Gastroesophageal sphincter (tissue), 4 donors: ENCODE measurements around the gene RAD51B. TPM values are rescaled to one million over a fixed set of nuclear protein-coding genes. Genes with fewer than 3 reads are reported as not detected.

Source experiments
- ATAC-seq: fragments of 150-250 bp; one replicate; pipeline ENCODE4 v1.9.1; 2016; ENCODE audit warnings: mild to moderate bottlenecking, moderate library complexity
- H3K27ac ChIP-seq, 4 donors: fragments of 200-600 bp; sonication (generic) in 3 of 4; 1 replicate in 3 of 4; 2 replicates in 1 of 4; pipeline ENCODE4 v1.5.1; 2016 to 2019
- H3K27me3 ChIP-seq: fragments of 200-600 bp; sonication (generic); one replicate; pipeline ENCODE4 v1.5.1; 2019
- H3K36me3 ChIP-seq, 2 donors: fragments of 200-600 bp; sonication (generic); one replicate each; pipeline ENCODE4 v1.5.1; 2019; ENCODE audit warnings: control low read depth in 1 of 2
- H3K4me1 ChIP-seq, 3 donors: fragments of 200-600 bp; sonication (generic); 1 replicate in 2 of 3; 2 replicates in 1 of 3; pipeline ENCODE4 v1.5.1; 2016 to 2019; ENCODE audit warnings: control low read depth in 2 of 3
- H3K4me3 ChIP-seq, 2 donors: fragments of 200-600 bp; sonication (generic); one replicate each; pipeline ENCODE4 v1.5.1; 2019; ENCODE audit warnings: mild to moderate bottlenecking in 1 of 2, moderate library complexity in 1 of 2
- H3K9me3 ChIP-seq, 3 donors: fragments of 200-600 bp; sonication (generic); one replicate each; pipeline ENCODE4 v1.5.1; 2017 to 2019; ENCODE audit warnings: control low read depth in 2 of 3
- CTCF ChIP-seq, 4 experiments: fragments of 200-600 bp in 2 of 4; fragments of 450-650 bp in 2 of 4; sonication (generic) in 1 of 4; IDR thresholded peaks; one replicate each; pipeline ENCODE4 v1.5.1; 2017 to 2019; ENCODE audit warnings: antibody characterized with exemption in 4 of 4, mild to moderate bottlenecking in 2 of 4, moderate library complexity in 2 of 4
- EP300 ChIP-seq: sonication (generic); formaldehyde crosslinking; IDR thresholded peaks from one replicate; pipeline ENCODE4 v1.6.1; 2017; ENCODE audit warnings: antibody characterized with exemption, mild to moderate bottlenecking
- POLR2A ChIP-seq, 2 donors: fragments of 450-650 bp; IDR thresholded peaks; one replicate each; pipeline ENCODE4 v1.6.1; 2017; ENCODE audit warnings: antibody characterized with exemption in 2 of 2, mild to moderate bottlenecking in 2 of 2, moderate library complexity in 1 of 2
- POLR2AphosphoS5 ChIP-seq: sonication (generic); formaldehyde crosslinking; IDR thresholded peaks from one replicate; pipeline ENCODE4 v1.6.1; 2017; ENCODE audit warnings: antibody characterized with exemption
- WGBS, 2 donors: methylation state at CpG; one replicate each; pipeline ENCODE4 v1.1.5; 2018; ENCODE audit warnings: low coverage in 1 of 2; 5-methylcytosine and 5-hydroxymethylcytosine counted together
- total RNA-seq, 4 donors: library from RNA; depleted of rRNA; stranded (reverse); fragments of >200 nt; gene quantifications; one replicate each; pipeline ENCODE4 v1.1.0, GENCODE V29; 2016

Gene RAD51B
- total RNA-seq, 4 donors from 2014 or later: 5.1 to 7.0 (median 6.0) TPM

GRCh38 chr14:68268719-68269118, 449.1 kb downstream of the RAD51B start:
- ATAC-seq: no peak
- Histone ChIP-seq H3K9me3 (no peaks in the 10 kb centered on the region), H3K4me1 (peaks cover 0 to 43% (median 0%) of the 10 kb centered on the region in 3 donors), H3K36me3 (no peaks in the 10 kb centered on the region), H3K4me3 (no peak overlapping the region), H3K27ac (peak overlapping the region in 3 of 4 donors; percentile 40 to 54 (median 52)), H3K27me3 (no peaks in the 10 kb centered on the region)
- WGBS, 2 donors: 100% methylated on average over 1 of the region's 1 CpG; no CpG with 5 or more reads in 1 of the 2 donors
- TF ChIP-seq POLR2A (IDR thresholded peaks at IDR 0.05) (no peak), EP300 (no peak), CTCF (IDR thresholded peaks at IDR 0.05) (no peak), POLR2AphosphoS5 (no peak)

DNA sequence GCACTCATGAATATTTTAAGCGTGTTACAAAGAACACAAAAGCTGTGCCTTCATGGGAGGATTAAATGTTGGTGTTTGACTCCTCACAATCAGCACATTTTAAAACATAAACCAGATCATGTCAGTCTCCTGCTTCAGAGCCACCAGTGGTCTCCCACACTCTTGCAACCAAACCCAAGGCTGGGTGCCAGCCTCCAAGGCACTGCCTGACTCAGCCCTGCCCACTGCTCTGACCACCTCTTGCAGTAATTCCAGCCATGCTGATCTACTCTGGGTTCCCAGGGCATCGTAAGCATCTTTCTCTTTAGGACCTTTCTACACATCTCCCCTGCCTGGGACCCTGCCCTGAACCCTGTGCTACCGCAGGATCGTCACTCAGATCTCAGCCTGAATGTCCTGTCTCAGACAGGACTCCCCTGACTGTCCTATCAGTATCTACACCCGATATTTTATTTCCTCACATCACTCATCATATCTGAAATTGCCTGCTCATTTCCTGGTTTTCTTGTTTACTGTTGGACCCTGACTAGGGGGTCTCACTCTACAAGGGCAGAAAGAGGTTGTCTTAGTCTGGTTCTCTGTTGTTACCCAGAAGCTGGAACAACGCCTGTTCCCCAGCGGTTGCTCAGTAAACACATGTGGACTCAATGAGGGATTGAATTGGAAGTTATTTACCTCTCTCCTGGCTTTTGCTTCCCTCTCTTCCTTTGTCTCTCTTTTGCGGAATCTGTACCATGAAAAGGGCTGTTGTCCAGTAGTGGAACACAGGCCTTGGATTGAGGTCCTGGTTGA, 449.8 kb downstream of the RAD51B start:
- WGBS, 2 donors: 83 to 88% methylated on average over 6 to 7 of the region's 8 CpGs
- Histone ChIP-seq H3K4me3 (no peak overlapping the region), H3K27me3 (no peaks in the 10 kb centered on the region), H3K9me3 (no peaks in the 10 kb centered on the region), H3K36me3 (no peaks in the 10 kb centered on the region), H3K27ac (peak overlapping the region in 3 of 4 donors; percentile 40 to 54 (median 52)), H3K4me1 (peaks cover 0 to 43% (median 0%) of the 10 kb centered on the region in 3 donors)
- TF ChIP-seq EP300 (no peak), POLR2A (IDR thresholded peaks at IDR 0.05) (no peak), POLR2AphosphoS5 (no peak), CTCF (IDR thresholded peaks at IDR 0.05) (no peak)
- no peak for ATAC-seq

DNA sequence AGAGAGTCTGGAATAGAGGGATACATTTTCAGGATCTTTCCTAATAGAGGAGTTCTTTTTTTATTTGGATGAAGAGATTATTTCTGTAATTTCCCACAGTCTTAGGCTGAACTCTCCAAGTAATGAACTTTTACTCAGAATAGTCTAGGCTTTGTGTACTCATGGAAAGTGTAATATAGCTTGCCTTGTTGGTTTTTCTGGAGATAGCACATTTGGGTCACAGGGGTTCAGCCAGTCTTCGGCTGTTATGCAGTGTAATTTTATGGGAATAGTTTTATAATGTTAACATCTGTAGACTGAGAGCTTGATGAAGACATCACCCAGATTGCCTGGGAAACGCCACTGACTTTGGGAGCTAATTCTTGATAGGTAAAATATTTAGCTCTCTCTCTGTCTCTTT, 450.8 kb downstream of the RAD51B start:
- Histone ChIP-seq H3K27me3 (no peaks in the 10 kb centered on the region), H3K27ac (peak overlapping the region in 2 of 4 donors; percentile 24 to 54), H3K4me3 (no peak overlapping the region), H3K4me1 (peaks cover 0 to 43% (median 0%) of the 10 kb centered on the region in 3 donors), H3K9me3 (no peaks in the 10 kb centered on the region), H3K36me3 (no peaks in the 10 kb centered on the region)
- TF ChIP-seq CTCF (IDR thresholded peaks at IDR 0.05): no peak
- no peak for TF ChIP-seq EP300
- TF ChIP-seq POLR2AphosphoS5: no peak
- TF ChIP-seq POLR2A (IDR thresholded peaks at IDR 0.05): no peak
- 30 to 35% methylated on average over 2 of the region's 2 CpGs for WGBS, 2 donors
- ATAC-seq: no peak

- H3K9me3 ChIP-seq: no peaks in the 10 kb centered on the region
- TF ChIP-seq CTCF (IDR thresholded peaks at IDR 0.05) (no peak), POLR2AphosphoS5 (no peak)
- no peaks in the 10 kb centered on the region for H3K27me3 ChIP-seq
- peaks cover 0 to 43% (median 0%) of the 10 kb centered on the region in 3 donors for H3K4me1 ChIP-seq
- peak; percentile 38 for ATAC-seq
- H3K27ac ChIP-seq: peak overlapping the region in 3 of 4 donors; percentile 2 to 30 (median 19)
- no peak overlapping the region for H3K4me3 ChIP-seq
- H3K36me3 ChIP-seq: no peaks in the 10 kb centered on the region
- WGBS, 2 donors: 49 to 50% methylated on average over 5 of the region's 5 CpGs
These were observed 452.4 kb downstream of the RAD51B start for GRCh38 chr14:68271913-68272391.

GRCh38 chr14:68273413-68273812, 453.8 kb downstream of the RAD51B start:
- WGBS, 2 donors: 87 to 96% methylated on average over 4 of the region's 4 CpGs
- Histone ChIP-seq H3K36me3 (no peaks in the 10 kb centered on the region), H3K4me1 (peaks cover 0 to 39% (median 0%) of the 10 kb centered on the region in 3 donors), H3K27me3 (no peaks in the 10 kb centered on the region), H3K4me3 (no peak overlapping the region), H3K27ac (no peak overlapping the region), H3K9me3 (no peaks in the 10 kb centered on the region)
- no peak for TF ChIP-seq POLR2AphosphoS5
- no peak for TF ChIP-seq POLR2A (IDR thresholded peaks at IDR 0.05)
- TF ChIP-seq CTCF (IDR thresholded peaks at IDR 0.05): no peak
- no peak for TF ChIP-seq EP300
- no peak for ATAC-seq
